Measurements from ENCODE around the gene PPFIBP2.

The PPFIBP2 gene

DNA sequence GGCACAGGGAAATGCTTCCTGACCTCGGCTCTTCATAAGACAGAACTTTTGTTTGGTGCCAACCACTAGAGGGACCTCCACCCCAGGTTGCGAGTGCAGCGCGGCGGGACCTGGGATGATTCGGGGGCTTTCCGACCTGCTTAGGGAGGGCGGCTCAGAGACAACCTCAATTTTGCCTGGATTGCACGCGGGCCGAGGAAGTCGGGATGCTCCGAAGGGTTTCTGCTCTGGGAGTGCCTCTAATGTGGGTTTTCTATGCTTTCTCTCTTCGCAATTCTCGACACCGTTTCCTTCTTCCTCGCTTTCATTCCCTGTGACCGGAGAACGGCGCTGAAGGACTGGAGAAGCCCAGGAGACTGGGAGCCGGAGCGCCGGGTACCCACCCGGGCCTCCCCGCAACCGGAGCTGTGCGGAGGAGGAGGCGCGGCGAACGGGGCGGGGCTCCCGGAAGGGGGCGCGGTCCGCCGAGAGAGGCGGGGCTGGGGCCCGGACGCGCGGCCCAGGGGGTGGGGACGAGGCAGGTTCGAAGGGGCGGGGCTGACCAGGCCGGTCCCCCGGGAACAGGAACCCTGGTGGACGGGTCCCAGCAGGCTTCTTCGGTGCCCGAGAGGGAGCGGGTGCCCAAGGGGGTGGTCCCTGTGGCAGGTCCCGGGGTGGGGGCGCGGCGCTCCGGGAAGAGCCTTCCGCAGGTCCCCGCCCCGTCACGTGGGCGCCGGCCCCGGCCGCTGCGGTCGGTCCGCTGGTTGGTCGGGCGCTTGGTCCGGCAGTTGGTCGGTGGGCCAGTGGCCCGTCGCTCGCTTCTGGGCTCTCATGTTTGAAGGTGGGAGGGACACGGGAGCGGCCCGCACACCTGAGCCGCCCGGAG, at the start of gene PPFIBP2:
Gene PPFIBP2, plus strand, starts transcription at position 766 of the 865 bp plus-strand sequence. CDS start 35,477 bp downstream, outside the sequence.
- DNase-seq, result peak; percentile 66 to 87 (median 80)

DNA sequence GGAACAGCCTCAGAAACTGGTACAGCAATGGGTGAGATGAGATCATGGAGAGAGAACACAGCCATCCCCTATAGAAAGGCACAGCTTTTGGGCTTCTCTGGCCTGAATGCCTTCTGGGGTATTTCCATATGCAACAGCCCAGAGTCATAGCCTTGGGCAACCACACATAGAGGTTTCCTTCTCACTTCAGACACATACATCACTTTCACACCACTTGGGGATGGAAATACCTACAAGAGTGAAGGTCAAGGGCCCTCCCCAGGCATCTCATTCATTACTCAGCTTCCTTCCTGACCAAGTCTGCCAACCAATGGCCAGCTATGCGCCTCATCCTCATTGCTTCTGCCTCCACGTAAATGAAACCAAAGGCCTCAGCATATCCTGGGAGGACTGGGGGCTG, 46.1 kb upstream of the PPFIBP2 start:
- DNase-seq, result no peak

DNA sequence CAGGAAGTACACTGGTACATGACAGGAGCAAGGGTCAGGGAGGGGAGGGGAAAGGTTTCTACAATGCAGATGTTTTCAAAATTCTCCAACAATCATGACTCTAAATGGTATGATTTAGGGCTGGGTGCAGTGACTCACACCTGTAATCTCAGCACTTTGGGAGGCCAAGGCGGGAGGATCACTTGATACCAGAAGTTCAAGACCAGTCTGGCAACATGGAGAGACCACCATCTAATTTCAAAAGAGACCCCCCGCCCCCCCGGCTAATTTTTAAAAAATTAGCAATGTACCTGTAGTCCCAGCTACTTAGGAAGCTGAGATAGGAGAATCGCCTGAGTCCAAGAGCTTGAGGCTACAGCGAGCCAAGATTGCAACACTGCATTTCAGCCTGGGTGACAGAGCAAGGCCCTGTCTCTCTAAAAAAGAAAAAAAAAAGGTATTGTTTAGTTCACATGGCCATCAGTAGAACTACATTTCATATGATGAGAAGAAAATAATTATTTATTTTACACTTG, 44.4 kb upstream of the PPFIBP2 start:
- no peak for DNase-seq

DNA sequence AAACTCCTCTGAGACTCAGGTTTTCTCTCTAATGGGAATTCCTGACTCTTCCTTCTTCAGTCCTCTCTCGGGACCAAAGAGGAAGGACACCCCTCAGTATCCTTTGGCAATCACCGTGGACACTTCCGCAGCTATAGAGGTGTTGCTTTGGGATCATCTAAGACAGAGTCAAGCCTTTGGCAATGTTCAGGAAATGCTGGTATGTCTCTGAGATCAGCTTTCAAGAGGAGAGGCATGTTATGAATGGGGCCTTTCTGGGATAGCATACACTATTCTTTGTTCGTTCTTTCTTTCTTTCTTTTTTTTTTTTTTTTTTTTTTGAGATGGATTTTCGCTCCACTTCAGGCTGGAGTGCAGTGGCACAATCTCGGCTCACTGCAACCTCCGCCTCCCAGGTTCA, 42.7 kb upstream of the PPFIBP2 start:
- no peak for DNase-seq

DNA sequence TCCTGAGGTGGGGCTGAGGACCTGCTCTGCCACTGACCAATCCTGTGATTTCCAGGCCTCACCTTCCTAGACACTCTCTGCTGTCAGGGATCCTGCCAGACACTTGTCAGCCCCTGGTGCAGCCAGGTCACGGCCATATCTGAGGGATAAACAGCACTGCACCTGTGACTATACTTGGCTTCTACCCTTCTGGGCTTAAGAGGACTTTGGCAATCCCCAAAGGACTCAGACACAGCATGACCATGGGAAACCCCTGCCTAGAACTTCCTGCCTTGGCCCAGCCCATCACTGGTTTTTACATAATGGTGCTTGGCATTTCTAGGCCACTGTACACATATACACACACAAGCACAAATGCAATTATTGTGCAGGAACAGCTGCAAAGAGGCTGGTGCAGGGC, 40.1 kb upstream of the PPFIBP2 start:
- no peak for DNase-seq

DNA sequence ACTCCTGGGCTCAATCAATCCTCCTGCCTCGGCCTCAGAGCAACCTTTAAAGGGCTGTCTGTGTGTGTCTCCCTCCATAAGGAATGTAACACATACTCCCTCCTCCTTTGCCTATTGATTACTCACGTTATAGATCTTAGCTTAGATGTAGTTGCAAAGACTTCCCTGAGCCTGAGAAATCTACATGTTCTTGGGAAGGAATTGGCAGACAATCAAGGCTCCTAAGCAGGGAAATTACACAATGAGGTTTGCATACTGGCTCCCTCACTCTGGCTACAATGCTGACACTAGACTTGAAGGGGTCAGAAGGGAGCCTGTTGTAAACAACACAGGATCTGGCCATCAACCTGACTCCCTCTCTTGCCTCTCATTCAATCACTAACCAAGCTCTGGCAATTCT, 33.7 kb upstream of the PPFIBP2 start:
- no peak for DNase-seq

DNA sequence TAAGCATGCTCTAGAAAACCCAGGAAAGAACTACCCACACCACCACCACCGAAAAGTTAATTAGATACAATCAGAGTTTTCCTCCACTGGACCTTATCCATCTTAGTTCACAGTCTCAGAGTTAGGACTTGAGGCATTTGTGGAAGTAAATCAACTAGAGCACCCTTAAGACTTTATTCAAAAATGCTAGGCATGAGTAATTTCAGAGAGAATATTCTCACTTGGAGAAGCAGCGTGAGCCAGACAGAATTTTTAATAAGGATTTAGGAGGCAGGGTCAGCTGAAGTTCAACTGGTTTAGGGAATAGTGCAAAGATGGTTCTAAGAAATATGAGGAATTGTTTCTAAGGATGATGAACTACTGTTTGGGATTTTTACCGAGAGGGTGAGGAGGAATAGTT, 29.7 kb upstream of the PPFIBP2 start:
- DNase-seq, result no peak

DNA sequence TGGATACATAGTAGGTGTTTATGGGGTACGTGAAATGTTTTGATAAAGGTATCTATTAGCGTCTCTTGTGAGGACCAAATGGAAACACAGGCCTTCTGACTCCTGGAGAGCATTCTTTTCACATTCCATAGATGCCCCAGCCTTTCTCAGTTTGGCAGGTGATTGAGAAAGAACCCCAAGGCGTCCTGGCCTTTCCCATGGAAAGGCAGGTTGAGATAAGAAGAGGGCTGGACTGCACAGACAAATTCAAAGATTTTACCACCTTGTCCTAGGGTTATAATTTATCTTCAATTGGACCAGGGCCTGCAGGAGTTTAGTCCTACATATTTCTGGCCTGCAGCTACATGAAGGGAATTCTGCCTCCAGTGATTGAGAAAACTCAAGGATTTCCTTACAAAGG, 29.2 kb upstream of the PPFIBP2 start:
- DNase-seq, result no peak

DNA sequence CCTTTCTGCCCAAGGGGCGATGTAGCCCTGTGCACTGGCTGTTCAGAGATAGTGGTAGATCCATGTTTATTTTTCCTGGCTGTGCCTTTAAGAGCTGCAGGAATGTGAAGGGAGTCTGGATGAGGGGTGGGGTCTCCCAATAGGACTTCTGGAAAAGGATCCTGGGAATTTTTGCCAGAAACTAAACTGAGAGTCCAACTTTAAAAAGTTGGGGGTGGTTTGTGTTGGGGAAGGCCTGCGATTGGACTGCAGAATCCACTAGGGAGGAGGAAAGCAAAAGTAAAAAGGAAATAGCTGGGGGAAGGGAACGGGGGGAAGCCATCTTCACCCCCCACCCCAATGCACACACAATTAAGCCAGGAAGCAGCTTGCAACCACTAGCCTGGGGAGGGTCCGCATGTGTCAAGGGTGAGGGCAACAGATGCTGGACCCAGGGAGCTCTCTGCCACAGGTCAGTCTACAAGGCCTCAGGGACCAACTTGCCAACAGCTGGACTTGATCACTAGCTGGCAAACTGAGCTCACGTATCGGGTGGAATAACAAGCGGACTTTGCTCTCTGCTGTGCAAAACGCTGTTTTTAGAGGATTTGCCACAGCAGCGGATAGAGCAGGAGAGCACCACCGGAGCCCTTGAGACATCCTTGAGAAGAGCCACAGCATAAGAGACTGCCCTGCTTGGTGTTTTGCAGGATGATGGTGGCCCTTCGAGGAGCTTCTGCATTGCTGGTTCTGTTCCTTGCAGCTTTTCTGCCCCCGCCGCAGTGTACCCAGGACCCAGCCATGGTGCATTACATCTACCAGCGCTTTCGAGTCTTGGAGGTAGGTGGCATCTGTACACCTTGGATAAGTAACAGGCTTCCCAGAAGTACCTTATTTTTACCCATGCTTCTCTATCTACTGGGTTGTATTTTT, 28.4 kb upstream of the PPFIBP2 start, which contains the start of gene OLFML1:
Gene OLFML1, plus strand, starts transcription at position 321 of the 912 bp plus-strand sequence. Its CDS starts 370 bp downstream, at position 691.
- DNase-seq, result no peak

DNA sequence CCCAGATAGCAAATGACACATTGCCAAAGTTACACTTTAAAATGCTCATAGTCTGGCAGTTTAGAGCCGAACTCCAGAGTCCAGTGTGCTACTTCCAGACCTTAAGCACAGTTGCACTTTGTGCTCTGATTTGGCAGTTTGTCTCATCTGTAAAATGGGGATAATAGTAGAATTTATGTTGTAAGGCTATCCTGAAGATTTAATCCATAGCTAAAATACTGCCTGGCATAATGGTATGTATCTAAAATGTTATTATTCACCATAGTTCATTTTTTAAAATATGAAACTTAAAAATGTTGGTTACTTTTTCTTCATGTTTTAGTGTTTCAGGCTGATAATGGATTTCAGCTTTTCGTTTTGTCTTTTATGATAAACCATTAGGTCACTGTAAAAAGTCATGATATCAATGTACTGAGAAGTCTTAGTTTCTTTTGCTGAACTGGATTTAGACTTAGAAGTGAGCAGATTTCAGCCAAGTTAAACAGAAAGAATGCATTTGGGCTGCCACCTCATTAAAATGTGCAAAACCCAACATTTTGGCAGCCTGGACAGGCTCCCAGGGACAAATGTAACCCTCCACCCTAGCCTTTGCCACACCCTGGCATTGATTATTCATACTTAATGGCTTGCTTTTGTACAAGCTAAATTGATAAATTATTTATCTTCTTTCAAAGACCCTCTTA, 27.6 kb upstream of the PPFIBP2 start:
- DNase-seq, result no peak

DNA sequence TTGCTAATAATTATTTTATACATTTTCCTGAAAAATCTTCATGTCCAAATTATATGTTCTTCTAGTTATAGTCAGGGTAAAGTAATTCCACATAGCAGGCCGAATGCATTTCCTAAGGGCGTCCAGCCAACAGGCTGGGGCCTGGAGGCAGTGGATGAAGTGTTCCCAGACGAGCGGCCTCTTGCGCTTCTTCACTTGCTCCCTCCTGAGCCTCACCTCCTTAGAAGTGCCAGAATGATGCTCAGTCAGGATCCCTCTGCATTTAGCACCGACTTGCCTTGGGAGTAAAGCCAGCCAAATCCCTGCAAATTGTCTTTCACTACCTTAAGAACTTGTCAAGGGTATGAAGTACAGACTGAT, 27.0 kb upstream of the PPFIBP2 start:
- DNase-seq, result no peak

DNA sequence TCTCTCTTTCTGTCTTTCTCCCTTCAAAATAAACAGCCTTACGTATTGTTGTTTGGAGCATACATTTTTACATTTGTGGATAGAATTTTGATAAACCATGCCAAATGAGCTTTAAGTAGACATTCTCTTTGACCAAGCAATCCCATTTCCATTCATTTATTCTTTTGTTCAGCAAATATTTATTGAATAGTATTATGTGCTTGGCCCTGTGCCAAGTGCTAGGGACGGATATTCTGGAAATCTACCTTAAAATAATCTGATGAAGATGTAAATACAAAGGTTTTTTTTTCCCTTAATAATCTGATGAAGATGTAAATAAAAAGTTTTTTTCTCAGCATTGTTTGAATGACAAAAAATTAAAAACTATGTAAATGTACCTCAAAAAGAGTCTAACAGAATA, 26.4 kb upstream of the PPFIBP2 start:
- DNase-seq, result no peak

DNA sequence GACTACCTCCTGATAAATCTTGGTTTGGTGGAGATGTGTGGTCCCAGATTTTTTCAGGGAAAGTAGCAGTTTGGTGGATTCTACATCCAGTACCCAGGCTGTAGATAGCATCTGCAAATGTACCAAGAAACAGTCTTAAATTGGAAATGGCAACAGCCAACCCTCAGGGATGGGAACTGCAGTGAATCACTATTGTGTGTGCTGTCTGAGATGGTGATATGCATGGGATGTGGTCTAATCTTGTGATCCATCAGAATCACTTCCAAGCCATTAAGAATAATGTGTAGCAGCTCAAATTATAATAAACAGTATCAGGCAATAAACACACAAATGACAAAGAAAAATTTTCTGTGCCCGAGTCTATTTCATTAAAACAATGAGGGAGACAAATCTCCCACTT, 25.1 kb upstream of the PPFIBP2 start:
- DNase-seq, result no peak

DNA sequence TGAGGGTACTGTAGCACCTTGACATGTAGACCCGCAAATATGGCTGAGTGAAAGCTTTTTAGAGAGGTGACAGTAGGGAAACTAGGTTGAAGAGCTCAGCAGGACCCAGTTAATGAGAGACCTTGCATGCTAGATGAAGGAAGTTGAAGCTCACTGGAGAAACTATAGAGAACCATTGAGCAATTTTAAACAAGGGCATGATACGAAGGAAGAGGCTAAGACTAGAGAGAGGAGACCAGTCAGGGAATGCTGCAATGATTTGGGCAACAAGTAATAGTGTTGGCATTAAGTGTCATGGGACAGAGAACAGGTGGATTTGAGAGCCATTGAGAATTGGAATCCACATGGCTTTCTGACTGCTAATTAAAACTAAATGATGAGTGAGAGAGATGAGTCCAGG, 24.4 kb upstream of the PPFIBP2 start:
- DNase-seq, result no peak

DNA sequence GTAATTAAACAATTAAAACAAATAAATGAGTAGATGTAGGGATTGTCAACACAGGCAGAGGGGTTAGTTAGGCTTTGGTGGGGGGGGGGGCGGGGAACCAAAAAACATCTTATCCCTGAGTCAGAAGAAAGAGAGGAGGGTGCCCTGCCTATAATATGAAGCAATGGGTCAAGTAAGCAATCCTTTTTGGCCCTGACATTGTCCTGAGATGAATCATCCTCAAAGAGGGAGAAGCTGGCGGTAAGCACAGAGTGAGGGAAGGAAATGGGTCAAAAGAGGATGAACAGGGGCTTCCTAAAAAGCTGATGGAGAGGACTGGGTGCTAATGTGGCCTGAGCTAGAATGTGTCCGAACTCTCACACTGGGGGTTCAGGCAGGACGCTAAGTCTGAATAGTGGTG, 23.7 kb upstream of the PPFIBP2 start:
- no peak for DNase-seq

DNA sequence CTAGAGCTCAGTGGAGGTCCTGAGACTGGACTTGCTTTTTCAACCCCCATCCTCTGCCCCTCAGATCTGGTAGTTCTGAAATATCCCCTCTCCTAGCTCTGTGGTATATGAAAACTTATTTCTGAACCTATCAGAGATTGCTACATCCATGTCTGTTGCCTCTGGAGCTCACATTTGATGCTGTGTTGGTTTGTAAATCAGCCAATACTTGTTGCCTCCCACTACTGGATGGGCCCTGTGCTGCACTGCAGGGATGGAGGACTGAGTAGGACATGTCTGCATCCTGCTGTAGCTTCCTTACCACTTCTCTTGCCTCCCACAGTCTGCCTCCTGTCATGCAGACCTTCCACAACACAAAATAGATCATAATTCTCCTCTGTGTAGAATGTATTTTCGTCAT, 23.3 kb upstream of the PPFIBP2 start:
- no peak for DNase-seq

DNA sequence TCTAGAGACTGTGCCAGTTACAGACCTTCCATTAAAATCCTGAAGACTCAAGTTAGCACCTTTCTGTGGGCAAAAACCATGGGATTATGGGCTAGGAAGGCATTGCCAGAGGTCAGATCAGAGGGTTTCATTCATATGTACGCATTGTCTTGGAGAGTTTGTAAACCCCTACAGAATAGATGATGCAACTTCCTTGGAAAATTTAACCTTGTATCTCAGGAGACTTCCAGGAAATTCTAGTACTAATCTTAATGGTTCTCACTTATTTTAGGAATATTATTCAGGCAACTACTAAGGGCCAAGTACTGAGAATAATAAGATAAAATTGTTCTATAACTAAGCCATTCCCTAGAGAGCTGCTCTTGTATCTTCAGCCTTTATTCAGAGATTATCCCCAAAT, 21.5 kb upstream of the PPFIBP2 start:
- no peak for DNase-seq

DNA sequence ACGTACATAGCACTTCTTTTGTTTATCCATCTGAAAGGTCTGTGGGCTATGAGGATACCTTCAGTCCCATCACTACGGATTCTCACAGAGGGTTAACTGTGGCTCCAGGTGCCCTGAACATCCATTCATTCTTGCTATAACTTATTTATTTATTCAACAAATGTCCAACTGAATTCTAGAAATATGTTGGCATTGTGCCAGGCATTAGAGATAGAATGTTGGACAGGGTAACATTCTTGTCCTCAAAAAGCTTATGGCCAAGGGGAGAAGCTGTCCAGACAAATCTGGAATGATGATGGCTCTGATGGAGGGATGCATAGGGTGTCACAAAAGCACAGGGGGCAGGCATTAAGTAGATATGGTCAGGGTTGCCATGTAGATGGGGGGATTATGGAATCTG, 20.1 kb upstream of the PPFIBP2 start:
- DNase-seq, result no peak

DNA sequence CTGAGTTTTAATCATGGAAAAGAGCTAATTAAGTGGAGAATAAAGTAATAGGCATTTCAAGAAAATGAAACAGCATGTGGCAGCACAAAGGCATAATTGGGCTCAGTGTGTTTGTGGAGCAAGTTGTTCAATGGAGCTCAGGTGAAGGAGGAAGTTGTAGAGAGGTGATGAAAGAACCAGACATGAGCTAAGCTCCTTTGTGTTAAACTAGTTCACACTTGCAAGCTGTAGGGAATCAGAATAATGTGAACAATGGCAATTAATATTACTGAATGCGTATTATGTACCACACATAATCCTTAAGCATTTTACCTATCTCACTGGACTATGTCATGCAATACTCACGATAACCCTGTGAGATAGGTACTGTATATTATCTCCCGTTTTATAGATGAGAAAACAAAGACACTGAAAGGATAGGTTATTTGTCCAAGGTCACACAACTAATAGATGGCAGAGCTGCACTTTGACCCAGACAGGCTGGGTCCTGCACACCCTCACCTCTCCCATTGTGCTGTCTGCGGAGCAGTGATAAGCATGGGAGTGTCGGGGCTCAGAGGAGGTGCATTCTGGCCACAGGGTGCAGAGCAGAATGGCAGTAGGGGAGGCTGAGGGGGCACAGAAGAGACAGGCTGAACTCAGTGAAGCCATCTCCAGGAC, 19.6 kb upstream of the PPFIBP2 start:
- no peak for DNase-seq

DNA sequence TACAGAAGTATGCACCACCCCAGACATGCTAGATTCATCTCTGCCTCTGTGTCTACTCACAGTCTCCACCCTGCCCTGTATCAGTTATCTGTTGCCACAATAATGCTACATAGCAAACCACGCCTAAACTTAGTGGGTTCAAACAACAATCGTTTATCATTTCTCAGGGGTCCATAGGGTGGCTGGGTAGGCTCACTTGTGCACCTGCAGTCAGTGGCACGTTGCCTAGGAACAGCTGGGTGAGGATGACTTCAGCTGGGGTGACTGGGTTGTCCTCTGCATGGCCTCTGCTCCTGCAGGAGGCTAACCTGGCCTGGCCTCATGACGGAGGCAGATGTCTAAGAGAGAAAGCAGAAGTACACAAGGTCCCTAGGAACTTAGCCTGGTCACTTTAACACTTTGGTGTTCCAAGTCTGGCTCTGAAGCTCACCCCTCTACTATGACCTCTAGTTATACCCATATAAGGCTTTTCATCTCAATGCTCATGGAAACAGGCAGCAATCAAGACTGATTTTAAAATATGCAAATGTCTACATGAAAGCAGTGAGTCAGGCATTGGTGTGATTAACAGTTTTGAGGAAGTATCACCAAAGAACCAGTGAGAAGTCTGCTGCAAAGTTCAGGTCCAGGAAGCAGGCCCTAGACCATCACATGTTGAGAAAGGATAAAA, 17.8 kb upstream of the PPFIBP2 start:
- DNase-seq, result no peak

DNA sequence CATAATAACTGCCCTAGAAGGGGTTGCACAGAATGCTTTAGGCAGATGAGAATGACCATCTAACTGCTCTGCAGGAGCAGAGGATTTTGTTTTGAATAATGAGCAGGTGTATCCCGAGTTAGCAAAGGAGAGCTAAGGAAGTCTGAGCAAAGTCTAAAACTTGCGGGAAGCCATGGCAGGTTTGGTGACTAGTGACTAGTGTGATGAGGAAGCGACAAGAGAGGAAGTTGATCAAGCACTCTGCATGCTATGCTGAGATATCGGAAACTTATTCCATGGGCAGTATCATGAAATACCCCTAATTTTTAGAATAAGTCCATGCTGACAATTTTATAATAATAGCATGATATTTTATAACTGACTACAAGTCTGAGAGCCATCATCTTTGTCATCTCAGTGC, 15.6 kb upstream of the PPFIBP2 start:
- DNase-seq, result no peak

DNA sequence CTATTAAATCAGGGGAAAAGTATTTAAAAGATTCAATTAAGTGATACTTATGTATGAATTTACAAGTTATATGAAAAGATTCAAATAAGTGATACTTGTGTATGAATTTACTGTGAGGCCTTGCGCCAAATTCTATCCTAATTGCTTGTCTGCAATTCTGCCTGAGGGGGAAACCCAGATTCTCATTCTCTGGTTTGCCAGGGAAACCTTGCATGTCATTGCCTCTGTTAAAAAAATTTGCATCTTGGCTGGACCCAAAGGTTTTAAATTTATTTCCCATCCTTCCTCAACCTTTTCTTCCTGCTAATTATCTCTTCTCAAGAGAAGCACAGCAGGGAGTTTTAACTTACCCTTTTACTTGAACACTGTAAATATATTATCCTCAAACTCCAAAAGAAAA, 14.7 kb upstream of the PPFIBP2 start:
- no peak for DNase-seq

Data from stimulated activated naive CD4-positive, alpha-beta T cell (primary cell).